SU-DHL-6 (cell line): ENCODE measurements around the gene PLPP3.
"Not testable (repeated sequence)": the region's sequence is repeated elsewhere in the genome, so short reads cannot be mapped to it uniquely, and the experiment has no call there.

Experiments
- EZH2phosphoT487 ChIP-seq: fragments of 200-600 bp; sonication (generic), shearing (Covaris generic); conservative IDR thresholded peaks from 2 replicates; pipeline ENCODE4 v1.6.1; 2018; ENCODE audit warnings: mild to moderate bottlenecking, antibody characterized with exemption, low read length, moderate library complexity, mixed read lengths
- TF ChIP-seq, protein P1 (sequence below): fragments of 200-600 bp; sonication (generic); IDR thresholded peaks from one replicate; pipeline ENCODE4 v1.5.1; 2017; ENCODE audit warnings: antibody characterized with exemption, mild to moderate bottlenecking, low read length, moderate library complexity; ENCODE audit not compliant: insufficient read depth, poor library complexity, severe bottlenecking

DNA sequence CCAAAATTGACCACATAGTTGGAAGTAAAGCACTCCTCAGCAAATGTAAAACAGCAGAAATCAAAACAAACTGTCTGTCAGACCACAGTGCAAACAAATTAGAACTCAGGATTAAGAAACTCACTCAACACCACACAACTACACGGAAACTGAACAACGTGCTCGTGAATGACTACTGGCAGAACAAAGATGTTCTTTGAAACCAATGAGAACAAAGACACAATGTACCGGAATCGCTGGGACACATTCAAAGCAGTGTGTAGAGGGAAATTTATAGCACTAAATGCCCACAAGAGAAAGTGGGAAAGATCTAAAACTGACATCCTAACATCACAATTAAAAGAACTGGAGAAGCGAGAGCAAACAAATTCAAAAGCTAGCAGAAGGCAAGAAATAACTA, 31.4 kb upstream of the PLPP3 start:
- TF ChIP-seq, protein P1, sequence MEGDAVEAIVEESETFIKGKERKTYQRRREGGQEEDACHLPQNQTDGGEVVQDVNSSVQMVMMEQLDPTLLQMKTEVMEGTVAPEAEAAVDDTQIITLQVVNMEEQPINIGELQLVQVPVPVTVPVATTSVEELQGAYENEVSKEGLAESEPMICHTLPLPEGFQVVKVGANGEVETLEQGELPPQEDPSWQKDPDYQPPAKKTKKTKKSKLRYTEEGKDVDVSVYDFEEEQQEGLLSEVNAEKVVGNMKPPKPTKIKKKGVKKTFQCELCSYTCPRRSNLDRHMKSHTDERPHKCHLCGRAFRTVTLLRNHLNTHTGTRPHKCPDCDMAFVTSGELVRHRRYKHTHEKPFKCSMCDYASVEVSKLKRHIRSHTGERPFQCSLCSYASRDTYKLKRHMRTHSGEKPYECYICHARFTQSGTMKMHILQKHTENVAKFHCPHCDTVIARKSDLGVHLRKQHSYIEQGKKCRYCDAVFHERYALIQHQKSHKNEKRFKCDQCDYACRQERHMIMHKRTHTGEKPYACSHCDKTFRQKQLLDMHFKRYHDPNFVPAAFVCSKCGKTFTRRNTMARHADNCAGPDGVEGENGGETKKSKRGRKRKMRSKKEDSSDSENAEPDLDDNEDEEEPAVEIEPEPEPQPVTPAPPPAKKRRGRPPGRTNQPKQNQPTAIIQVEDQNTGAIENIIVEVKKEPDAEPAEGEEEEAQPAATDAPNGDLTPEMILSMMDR = not testable (repeated sequence)
- TF ChIP-seq EZH2phosphoT487 = not testable (repeated sequence)
